NB4 (cell line): Measurements from ENCODE around the gene SVOP.

ENCODE experiments used
- CTCF ChIP-seq: IDR thresholded peaks from one replicate; pipeline ENCODE4 v1.5.1; 2012; ENCODE audit warnings: low read depth, low read length
- MAX ChIP-seq: IDR thresholded peaks from 2 replicates; pipeline ENCODE4 v1.6.1; 2011; ENCODE audit warnings: low read depth, low read length
- MYC ChIP-seq: IDR thresholded peaks from 2 replicates; pipeline ENCODE4 v1.6.1; 2011; ENCODE audit warnings: low read depth, low read length
- POLR2A ChIP-seq: IDR thresholded peaks from 2 replicates; pipeline ENCODE4 v1.6.1; 2011; ENCODE audit warnings: mild to moderate bottlenecking; ENCODE audit not compliant: insufficient read length; ENCODE audit errors: extremely low read depth

GRCh38 chr12:109010259-109010658, 10.6 kb downstream of the SVOP start:
- TF ChIP-seq CTCF (no peak), POLR2A (no peak), MAX (no peak), MYC (no peak)
